Measurements from ENCODE around the gene HS6ST3. TPM values are rescaled to one million over a fixed set of nuclear protein-coding genes. Genes with fewer than 3 reads are reported as not detected.
"Not testable (repeated sequence)": the region's sequence is repeated elsewhere in the genome, so short reads cannot be mapped to it uniquely, and the experiment has no call there.

The HS6ST3 gene
- total RNA-seq, 1 experiment from 2014 or later, result 0.11 TPM

DNA sequence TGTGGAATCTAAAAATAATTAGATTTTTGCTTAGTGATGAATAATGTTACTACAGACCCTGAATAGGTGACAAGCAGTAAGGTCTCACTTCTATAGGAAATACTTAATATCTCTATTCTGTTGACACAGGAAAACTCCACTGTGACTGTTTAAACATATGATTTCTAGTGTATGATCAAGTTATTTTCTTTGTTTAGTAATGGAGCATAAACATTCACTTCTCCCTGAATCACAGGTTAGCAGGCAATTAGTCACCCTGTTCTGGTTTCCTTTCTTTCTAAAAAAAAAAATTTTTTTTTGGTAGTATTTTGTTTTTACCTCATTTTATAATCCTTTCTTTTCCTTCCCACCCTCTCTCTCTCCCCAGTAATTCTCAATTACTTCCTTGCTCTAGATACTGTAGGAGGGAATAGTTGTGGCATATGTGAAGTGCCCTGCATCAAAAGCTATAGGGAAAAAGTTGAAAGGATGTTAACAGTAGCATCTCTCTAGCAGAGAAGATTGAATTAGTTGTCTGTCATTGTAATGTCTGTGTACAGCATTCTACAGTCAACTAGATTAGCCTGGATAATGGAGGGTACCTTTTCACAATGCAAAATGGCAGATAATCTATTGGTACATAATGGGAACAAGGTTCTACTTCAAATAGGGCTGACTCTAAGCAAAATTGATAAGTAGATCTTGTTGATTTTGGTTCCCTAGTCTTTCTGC lies 3.5 kb downstream of the HS6ST3 start:
- Histone ChIP-seq H3K27me3 (ENCODE audit: low read length) (peaks cover 34% of the 10 kb centered on the region), H2AFZ (ENCODE audit: low read length) (no peak overlapping the region), H3K9me3 (ENCODE audit: low read length) (no peaks in the 10 kb centered on the region), H4K20me1 (ENCODE audit: low read length) (no peaks in the 10 kb centered on the region), H3K4me1 (ENCODE audit: insufficient read depth, low read length) (peaks cover 15% of the 10 kb centered on the region), H3K79me2 (ENCODE audit: low read length) (no peaks in the 10 kb centered on the region), H3K4me2 (ENCODE audit: low read length) (no peak overlapping the region), H3K36me3 (ENCODE audit: low read depth, low read length) (no peaks in the 10 kb centered on the region), H3K27ac (ENCODE audit: low read length) (no peak overlapping the region), H3K4me3 (ENCODE audit: low read length) (no peak overlapping the region), H3F3A (ENCODE audit: low read length, unreplicated experiment) (no peaks in the 10 kb centered on the region), H3K9ac (ENCODE audit: low read length) (no peak overlapping the region), H3K9me2 (replicated peaks; ENCODE audit: low read length) (no peaks in the 10 kb centered on the region)
- TF ChIP-seq EZH2 (IDR thresholded peaks at IDR 0.05; ENCODE audit: low read length, unreplicated experiment) (no peak), EZH2phosphoT487 (IDR thresholded peaks at IDR 0.05; ENCODE audit: borderline replicate concordance, low read length) (no peak)
- TF ChIP-seq, protein P1, sequence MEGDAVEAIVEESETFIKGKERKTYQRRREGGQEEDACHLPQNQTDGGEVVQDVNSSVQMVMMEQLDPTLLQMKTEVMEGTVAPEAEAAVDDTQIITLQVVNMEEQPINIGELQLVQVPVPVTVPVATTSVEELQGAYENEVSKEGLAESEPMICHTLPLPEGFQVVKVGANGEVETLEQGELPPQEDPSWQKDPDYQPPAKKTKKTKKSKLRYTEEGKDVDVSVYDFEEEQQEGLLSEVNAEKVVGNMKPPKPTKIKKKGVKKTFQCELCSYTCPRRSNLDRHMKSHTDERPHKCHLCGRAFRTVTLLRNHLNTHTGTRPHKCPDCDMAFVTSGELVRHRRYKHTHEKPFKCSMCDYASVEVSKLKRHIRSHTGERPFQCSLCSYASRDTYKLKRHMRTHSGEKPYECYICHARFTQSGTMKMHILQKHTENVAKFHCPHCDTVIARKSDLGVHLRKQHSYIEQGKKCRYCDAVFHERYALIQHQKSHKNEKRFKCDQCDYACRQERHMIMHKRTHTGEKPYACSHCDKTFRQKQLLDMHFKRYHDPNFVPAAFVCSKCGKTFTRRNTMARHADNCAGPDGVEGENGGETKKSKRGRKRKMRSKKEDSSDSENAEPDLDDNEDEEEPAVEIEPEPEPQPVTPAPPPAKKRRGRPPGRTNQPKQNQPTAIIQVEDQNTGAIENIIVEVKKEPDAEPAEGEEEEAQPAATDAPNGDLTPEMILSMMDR (conservative IDR thresholded peaks at IDR 0.05; ENCODE audit: low read depth, low read length), result no peak
- intact Hi-C loops (cut with micrococcal nuclease), result no loop called here
- DNase-seq (peak; percentile 37), ATAC-seq (peak; percentile 32)
- ChIA-PET CTCF (no interaction called here), POLR2A (ENCODE audit: unreplicated experiment) (no interaction called here)
- no TSS peak for BruUV-seq (replicated peaks)

DNA sequence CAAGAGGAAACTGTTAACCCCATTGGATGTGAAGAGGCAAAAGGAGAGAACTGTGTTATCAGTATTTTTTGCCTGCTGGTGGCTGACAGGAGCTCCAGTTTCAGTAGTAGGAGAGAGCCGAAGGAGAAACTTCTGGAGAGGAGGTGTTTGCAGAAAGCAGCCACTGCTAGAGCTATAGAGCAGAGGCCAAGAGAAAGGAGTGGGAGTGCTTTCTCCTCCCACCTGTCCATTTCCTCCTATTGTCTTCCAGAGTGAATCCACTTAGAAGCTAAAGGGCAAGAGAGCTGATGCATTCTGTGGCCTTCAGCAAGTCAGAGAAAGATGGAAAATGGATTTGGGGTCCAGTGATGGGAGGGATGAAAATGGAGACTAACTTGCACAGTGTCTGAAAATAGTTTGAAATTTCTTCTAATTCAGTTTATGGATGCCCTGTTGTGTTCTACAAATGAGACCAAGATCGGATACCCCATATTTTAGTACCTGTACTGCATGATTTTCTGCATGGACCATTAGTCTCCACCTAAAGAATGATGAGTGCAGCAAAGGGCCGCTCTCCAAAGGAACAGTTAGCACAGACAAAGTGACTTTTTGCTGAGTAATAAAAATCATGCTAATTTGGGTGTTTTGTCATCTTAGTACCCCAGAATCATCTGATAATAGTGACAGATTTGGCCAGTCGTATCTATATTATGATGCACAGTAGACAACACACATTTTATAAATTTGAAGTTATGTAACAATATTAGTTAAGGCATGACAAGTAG lies 10.7 kb downstream of the HS6ST3 start:
- BruUV-seq (replicated peaks), result no TSS peak
- Histone ChIP-seq H3K9ac (ENCODE audit: low read length) (no peak overlapping the region), H3K4me1 (ENCODE audit: insufficient read depth, low read length) (peaks cover 9% of the 10 kb centered on the region), H3K36me3 (ENCODE audit: low read depth, low read length) (no peaks in the 10 kb centered on the region), H3K9me2 (replicated peaks; ENCODE audit: low read length) (no peaks in the 10 kb centered on the region), H3K27me3 (ENCODE audit: low read length) (no peaks in the 10 kb centered on the region), H3K4me2 (ENCODE audit: low read length) (no peak overlapping the region), H3K9me3 (ENCODE audit: low read length) (no peaks in the 10 kb centered on the region), H4K20me1 (ENCODE audit: low read length) (no peaks in the 10 kb centered on the region), H2AFZ (ENCODE audit: low read length) (no peak overlapping the region), H3K4me3 (ENCODE audit: low read length) (no peak overlapping the region), H3K79me2 (ENCODE audit: low read length) (no peaks in the 10 kb centered on the region), H3F3A (ENCODE audit: low read length, unreplicated experiment) (no peaks in the 10 kb centered on the region), H3K27ac (ENCODE audit: low read length) (no peak overlapping the region)
- ChIA-PET CTCF (no interaction called here), POLR2A (ENCODE audit: unreplicated experiment) (no interaction called here)
- intact Hi-C loops (cut with micrococcal nuclease), result no loop called here
- TF ChIP-seq EZH2phosphoT487 (IDR thresholded peaks at IDR 0.05; ENCODE audit: borderline replicate concordance, low read length) (no peak), EZH2 (IDR thresholded peaks at IDR 0.05; ENCODE audit: low read length, unreplicated experiment) (no peak)
- TF ChIP-seq, protein P1 (conservative IDR thresholded peaks at IDR 0.05; ENCODE audit: low read depth, low read length), result no peak
- DNase-seq (no peak), ATAC-seq (no peak)

DNA sequence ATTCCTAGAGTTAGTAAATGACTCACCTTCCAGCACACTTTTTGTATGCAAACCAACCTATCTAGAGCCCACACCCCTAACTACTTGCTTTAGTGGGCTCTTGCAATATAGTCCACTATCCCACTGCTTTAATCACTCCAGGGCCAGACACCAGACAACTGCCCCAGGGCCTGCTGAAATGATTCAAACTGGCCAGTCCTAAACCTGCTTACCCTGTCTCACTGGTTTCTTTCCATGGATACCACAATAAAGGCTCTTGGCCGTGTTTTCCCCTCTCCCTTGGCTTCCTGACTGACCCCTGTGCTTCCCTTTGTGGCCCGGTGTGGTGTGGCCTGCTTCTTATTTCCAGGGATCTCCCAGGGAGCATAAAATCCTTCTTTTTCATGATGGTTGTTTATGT lies 14.6 kb downstream of the HS6ST3 start:
- BruUV-seq (replicated peaks), result no TSS peak
- TF ChIP-seq EZH2phosphoT487 (IDR thresholded peaks at IDR 0.05; ENCODE audit: borderline replicate concordance, low read length) (no peak), EZH2 (IDR thresholded peaks at IDR 0.05; ENCODE audit: low read length, unreplicated experiment) (no peak)
- TF ChIP-seq, protein P1 (conservative IDR thresholded peaks at IDR 0.05; ENCODE audit: low read depth, low read length), result no peak
- Histone ChIP-seq H3K9ac (ENCODE audit: low read length) (no peak overlapping the region), H3F3A (ENCODE audit: low read length, unreplicated experiment) (no peaks in the 10 kb centered on the region), H3K27me3 (ENCODE audit: low read length) (no peaks in the 10 kb centered on the region), H3K4me1 (ENCODE audit: insufficient read depth, low read length) (peaks cover 9% of the 10 kb centered on the region), H3K4me2 (ENCODE audit: low read length) (no peak overlapping the region), H3K9me2 (replicated peaks; ENCODE audit: low read length) (no peaks in the 10 kb centered on the region), H2AFZ (ENCODE audit: low read length) (no peak overlapping the region), H3K79me2 (ENCODE audit: low read length) (no peaks in the 10 kb centered on the region), H3K9me3 (ENCODE audit: low read length) (no peaks in the 10 kb centered on the region), H3K4me3 (ENCODE audit: low read length) (no peak overlapping the region), H3K27ac (ENCODE audit: low read length) (no peak overlapping the region), H4K20me1 (ENCODE audit: low read length) (no peaks in the 10 kb centered on the region), H3K36me3 (ENCODE audit: low read depth, low read length) (no peaks in the 10 kb centered on the region)
- intact Hi-C loops (cut with micrococcal nuclease), result no loop called here
- no peak for ATAC-seq
- POLR2A ChIA-PET (ENCODE audit: unreplicated experiment), result no interaction called here
- peak; percentile 62 for DNase-seq
- CTCF ChIA-PET, result no interaction called here

DNA sequence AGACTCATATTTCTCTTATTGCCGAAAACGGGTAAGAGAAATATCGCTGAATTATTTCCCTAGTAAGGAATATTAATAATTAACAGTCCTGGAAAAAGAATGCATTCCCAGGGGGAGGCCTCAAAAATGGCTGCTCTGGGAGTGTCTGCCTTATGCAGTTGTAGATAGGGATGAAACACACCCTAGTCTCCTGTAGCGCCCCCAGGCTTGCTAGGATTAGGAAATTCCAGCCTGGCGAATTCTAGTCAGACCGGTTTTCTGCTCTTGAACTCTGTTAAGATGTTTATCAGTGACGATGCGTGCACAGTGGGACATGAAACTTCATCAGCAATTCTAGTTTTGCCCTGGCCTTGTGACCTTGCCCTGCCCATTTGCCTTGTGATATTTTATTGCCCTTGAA lies 18.2 kb downstream of the HS6ST3 start:
- H3K9me2 ChIP-seq (replicated peaks; ENCODE audit: low read length); H3K27ac ChIP-seq (ENCODE audit: low read length); H3K4me1 ChIP-seq (ENCODE audit: insufficient read depth, low read length); ATAC-seq; DNase-seq; H3K4me3 ChIP-seq (ENCODE audit: low read length); CTCF ChIA-PET; H3K36me3 ChIP-seq (ENCODE audit: low read depth, low read length); H3K4me2 ChIP-seq (ENCODE audit: low read length); H3K27me3 ChIP-seq (ENCODE audit: low read length); intact Hi-C loops (cut with micrococcal nuclease); H3K9ac ChIP-seq (ENCODE audit: low read length); H3K79me2 ChIP-seq (ENCODE audit: low read length); H3F3A ChIP-seq (ENCODE audit: low read length, unreplicated experiment); H4K20me1 ChIP-seq (ENCODE audit: low read length); H2AFZ ChIP-seq (ENCODE audit: low read length); BruUV-seq (replicated peaks); H3K9me3 ChIP-seq (ENCODE audit: low read length); POLR2A ChIA-PET (ENCODE audit: unreplicated experiment): not testable (repeated sequence)

Measured in PC-3 (cell line).